Measurements from ENCODE around the gene PLB1.

Gene PLB1

DNA sequence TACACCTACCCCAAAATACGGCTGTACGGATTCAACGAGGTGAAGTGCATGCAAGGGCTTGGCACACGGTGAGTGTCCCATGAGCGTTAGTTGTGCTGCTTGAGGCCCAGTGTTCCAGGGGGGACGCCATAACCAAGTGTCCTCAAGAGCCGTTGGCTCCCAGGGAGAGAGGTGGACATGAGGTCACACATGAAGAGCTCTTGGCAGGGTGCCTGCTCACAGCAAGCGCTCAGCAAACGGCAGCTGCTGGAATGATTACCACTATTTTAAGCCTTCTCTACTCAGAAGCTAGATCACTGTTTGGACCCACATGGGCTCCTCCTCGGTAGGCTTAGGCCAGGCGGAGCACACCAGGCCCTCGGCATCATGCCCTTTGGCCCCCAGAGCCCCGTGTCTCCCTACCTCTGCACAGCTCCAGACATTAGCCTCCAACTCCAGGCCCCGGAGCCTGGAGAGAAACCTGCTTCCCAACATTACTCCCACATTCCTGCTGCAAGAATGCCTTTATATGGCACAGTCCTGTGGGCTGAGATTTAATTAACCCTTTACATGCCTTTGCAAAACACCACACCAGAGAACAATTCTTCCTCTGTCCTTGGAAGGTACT lies 187.3 kb downstream of the PLB1 start:
- Histone ChIP-seq H3K27ac (replicated peaks) (no peak overlapping the region), H3K4me3 (replicated peaks; ENCODE audit: insufficient read depth, low read length) (no peak overlapping the region), H3K27me3 (ENCODE audit: insufficient read depth, poor library complexity, severe bottlenecking) (no peaks in the 10 kb centered on the region)
- TF ChIP-seq POLR2AphosphoS5 (IDR thresholded peaks at IDR 0.05; ENCODE audit: low read depth) (no peak), REST (IDR thresholded peaks at IDR 0.05; ENCODE audit: insufficient replicate concordance, low read depth) (no peak), SPI1 (IDR thresholded peaks at IDR 0.05; ENCODE audit: borderline replicate concordance, low read depth) (no peak), GABPA (IDR thresholded peaks at IDR 0.05; ENCODE audit: low read depth) (no peak)
- TF ChIP-seq, protein P1, sequence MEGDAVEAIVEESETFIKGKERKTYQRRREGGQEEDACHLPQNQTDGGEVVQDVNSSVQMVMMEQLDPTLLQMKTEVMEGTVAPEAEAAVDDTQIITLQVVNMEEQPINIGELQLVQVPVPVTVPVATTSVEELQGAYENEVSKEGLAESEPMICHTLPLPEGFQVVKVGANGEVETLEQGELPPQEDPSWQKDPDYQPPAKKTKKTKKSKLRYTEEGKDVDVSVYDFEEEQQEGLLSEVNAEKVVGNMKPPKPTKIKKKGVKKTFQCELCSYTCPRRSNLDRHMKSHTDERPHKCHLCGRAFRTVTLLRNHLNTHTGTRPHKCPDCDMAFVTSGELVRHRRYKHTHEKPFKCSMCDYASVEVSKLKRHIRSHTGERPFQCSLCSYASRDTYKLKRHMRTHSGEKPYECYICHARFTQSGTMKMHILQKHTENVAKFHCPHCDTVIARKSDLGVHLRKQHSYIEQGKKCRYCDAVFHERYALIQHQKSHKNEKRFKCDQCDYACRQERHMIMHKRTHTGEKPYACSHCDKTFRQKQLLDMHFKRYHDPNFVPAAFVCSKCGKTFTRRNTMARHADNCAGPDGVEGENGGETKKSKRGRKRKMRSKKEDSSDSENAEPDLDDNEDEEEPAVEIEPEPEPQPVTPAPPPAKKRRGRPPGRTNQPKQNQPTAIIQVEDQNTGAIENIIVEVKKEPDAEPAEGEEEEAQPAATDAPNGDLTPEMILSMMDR (IDR thresholded peaks at IDR 0.05; ENCODE audit: insufficient read depth, low read length): no peak
- DNase-seq (ENCODE audit: low read depth in 1 of 2, low spot score in 1 of 2): no peak

DNA sequence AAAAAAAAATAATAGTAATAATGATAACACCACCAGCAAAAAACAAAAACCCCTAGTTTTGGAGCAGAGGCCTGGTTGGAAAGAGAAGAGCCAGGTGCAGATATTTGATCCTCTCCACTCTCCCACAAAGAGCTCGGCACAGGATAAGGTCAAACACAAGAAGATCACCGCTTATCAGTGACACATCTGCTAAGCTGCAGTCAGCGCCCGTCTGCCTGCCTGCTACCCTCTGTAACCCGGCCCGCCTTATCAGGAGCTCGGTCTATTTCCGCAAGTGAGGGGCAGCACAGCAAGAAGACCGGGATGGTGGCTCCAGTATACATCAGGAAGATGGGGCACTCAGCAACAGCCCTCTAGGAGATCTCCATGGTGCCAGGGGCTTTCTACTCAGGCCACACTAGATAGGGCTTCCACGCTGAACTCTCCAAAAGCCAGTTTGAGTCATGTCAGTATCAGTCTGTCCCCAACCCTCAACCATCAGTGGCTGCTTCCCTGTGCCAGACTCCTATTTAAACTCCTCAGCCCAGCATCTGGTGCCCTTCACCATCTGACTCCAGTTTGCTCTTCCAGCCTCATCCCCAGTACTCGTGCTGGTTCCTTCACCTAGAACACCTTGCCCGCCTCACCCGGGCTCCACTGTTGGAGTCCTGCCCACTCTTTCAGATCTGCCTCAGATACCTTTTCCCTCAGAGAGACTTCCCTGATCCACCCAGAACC lies 188.4 kb downstream of the PLB1 start:
- TF ChIP-seq GABPA (IDR thresholded peaks at IDR 0.05; ENCODE audit: low read depth): no peak
- DNase-seq (ENCODE audit: low read depth in 1 of 2, low spot score in 1 of 2): no peak

DNA sequence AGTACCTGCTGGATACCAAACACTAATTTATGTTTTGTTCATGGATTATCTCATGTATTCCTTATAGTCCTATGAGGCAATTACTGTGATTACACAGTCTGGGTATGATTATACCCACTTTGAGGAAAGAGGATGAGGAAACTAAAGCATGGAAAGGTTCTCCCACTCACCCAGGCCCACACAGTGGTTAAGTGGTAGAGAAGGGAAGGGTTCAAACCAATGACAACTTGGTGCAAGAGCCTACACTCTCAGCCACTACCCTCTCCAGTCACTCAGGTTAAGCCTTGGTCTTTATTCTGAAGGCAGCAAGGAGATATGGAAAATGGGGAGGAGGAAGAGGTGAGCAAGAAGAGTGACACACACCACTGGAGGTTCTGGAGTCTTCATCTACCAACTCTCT lies 191.3 kb downstream of the PLB1 start:
- TF ChIP-seq SPI1 (IDR thresholded peaks at IDR 0.05; ENCODE audit: borderline replicate concordance, low read depth) (no peak), POLR2AphosphoS5 (IDR thresholded peaks at IDR 0.05; ENCODE audit: low read depth) (no peak), GABPA (IDR thresholded peaks at IDR 0.05; ENCODE audit: low read depth) (no peak)
- H3K27ac ChIP-seq (replicated peaks): no peak overlapping the region
- H3K27me3 ChIP-seq (ENCODE audit: insufficient read depth, poor library complexity, severe bottlenecking): no peaks in the 10 kb centered on the region
- DNase-seq (ENCODE audit: low read depth in 1 of 2, low spot score in 1 of 2): no peak
- H3K4me3 ChIP-seq (replicated peaks; ENCODE audit: insufficient read depth, low read length): no peak overlapping the region

More for the DNA sequence above, 188.4 kb downstream of the PLB1 start:
- Histone ChIP-seq H3K4me3 (replicated peaks; ENCODE audit: insufficient read depth, low read length) (no peak overlapping the region), H3K27me3 (ENCODE audit: insufficient read depth, poor library complexity, severe bottlenecking) (no peaks in the 10 kb centered on the region), H3K27ac (replicated peaks) (no peak overlapping the region)

GRCh38 chr2:28687640-28688385 lies 192.0 kb downstream of the PLB1 start:
- no peak overlapping the region for H3K27ac ChIP-seq (replicated peaks)
- no peaks in the 10 kb centered on the region for H3K27me3 ChIP-seq (ENCODE audit: insufficient read depth, poor library complexity, severe bottlenecking)
- DNase-seq (ENCODE audit: low read depth in 1 of 2, low spot score in 1 of 2): no peak
- no peak overlapping the region for H3K4me3 ChIP-seq (replicated peaks; ENCODE audit: insufficient read depth, low read length)
- TF ChIP-seq POLR2AphosphoS5 (IDR thresholded peaks at IDR 0.05; ENCODE audit: low read depth) (no peak), SPI1 (IDR thresholded peaks at IDR 0.05; ENCODE audit: borderline replicate concordance, low read depth) (no peak)
- TF ChIP-seq, protein P1 (IDR thresholded peaks at IDR 0.05; ENCODE audit: insufficient read depth, low read length): no peak

- DNase-seq (ENCODE audit: low read depth in 1 of 2, low spot score in 1 of 2): no peak
- no peaks in the 10 kb centered on the region for H3K27me3 ChIP-seq (ENCODE audit: insufficient read depth, poor library complexity, severe bottlenecking)
- peak; percentile 58 for TF ChIP-seq SPI1 (IDR thresholded peaks at IDR 0.05; ENCODE audit: borderline replicate concordance, low read depth)
- TF ChIP-seq, protein P1 (IDR thresholded peaks at IDR 0.05; ENCODE audit: insufficient read depth, low read length): no peak
- H3K4me3 ChIP-seq (replicated peaks; ENCODE audit: insufficient read depth, low read length): no peak overlapping the region
- H3K27ac ChIP-seq (replicated peaks): no peak overlapping the region
These were observed 193.0 kb downstream of the PLB1 start for GRCh38 chr2:28688818-28689217.
